ENCODE data around the gene ACCSL. TPM values are rescaled to one million over a fixed set of nuclear protein-coding genes. Genes with fewer than 3 reads are reported as not detected.
A peak's percentile ranks its signal among the peaks of the same experiment; 100 is the strongest.

ACCSL gene
- polyA plus RNA-seq, 4 donors, result 0.14 to 0.16 TPM; not detected in 2

DNA sequence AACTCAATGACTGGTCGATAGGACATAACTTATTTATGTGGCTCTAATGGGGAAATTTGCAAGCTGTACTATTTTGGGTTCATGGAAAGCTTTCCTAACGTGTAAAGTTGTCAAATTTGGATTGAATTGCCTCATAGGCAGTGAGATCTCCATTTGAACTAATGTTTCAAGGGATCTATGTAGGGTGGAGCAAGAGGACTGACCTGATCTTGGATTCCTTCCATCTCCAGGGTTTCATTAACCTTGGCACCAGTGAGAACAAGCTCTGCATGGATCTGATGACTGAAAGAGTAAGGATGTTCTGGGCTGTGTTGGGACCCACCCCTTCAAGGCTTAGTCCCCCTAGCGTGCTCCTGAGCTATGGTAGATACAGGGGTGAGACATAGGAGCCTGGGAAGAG is 2.1 kb downstream of the ACCSL start:
- no peak for DNase-seq (ENCODE audit: low read depth in 4 of 4, low spot score in 3 of 4)

GRCh38 chr11:44051171-44051570 is 3.4 kb downstream of the ACCSL start:
- DNase-seq (ENCODE audit: low read depth in 4 of 4, low spot score in 3 of 4), result no peak

GRCh38 chr11:44057340-44057739 is 9.6 kb downstream of the ACCSL start:
- DNase-seq (ENCODE audit: low read depth in 4 of 4, low spot score in 3 of 4), result no peak

- no peak for DNase-seq (ENCODE audit: low read depth in 4 of 4, low spot score in 3 of 4)
Measured at GRCh38 chr11:44058275-44058674, 10.5 kb downstream of the ACCSL start.

- DNase-seq (ENCODE audit: low read depth in 4 of 4, low spot score in 3 of 4), result no peak
Measured at GRCh38 chr11:44065161-44065661, 17.4 kb downstream of the ACCSL start.

DNA sequence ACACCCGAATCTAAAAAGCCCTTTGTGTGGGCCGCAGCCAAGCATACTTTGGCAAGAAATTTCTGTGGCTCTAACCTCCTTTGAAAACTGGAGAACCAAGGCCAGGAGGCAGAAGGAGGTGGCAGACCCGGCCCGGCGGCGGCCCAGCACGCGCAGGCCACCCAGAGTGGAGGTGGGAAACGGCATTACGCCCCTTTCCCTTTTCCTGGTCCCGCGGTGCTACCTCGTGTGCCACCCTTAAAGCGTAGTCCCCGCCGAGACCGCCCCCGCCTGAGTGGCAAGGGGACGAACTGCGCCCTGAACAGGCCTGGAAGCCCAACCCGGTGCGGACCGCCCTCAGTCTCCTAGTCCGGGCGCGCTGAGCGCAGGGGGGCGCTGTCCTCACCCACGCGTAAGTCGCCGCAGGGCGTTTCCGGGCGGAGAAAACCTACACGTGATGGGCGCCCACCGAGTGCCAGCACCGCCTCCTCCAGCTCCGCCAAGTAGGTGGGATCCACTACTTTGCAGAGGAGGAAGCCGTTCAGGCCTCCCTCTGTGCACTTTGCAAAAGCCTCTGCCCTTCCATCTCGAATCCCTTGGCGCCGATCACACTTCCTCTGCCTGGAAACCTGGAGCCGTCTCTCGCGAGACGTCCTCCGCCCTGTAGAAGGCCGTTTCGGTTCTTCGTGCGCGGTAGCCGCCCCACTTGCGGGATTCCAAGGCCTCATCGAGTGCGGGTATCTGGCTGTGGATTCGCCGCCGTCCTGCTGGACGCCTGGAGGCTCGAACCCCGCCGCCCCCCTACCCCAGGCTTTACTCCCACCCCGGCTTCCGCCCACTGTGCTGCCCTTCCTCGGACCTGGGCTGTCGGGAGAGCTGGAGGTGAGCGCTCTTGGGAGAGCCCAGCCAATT is 18.3 kb downstream of the ACCSL start, which contains the start of gene ACCS:
Gene ACCS (plus strand): TSS at position 430 of the 891 bp plus-strand sequence. CDS start 1,358 bp downstream, outside the sequence.
- DNase-seq (ENCODE audit: low read depth in 4 of 4, low spot score in 3 of 4), result peak; percentile 82 to 86 (median 84)

- DNase-seq (ENCODE audit: low read depth in 4 of 4, low spot score in 3 of 4), result no peak
Measured at GRCh38 chr11:44066732-44067141, 19.0 kb downstream of the ACCSL start.

- no peak for DNase-seq (ENCODE audit: low read depth in 4 of 4, low spot score in 3 of 4)
Measured at GRCh38 chr11:44067266-44067665, 19.5 kb downstream of the ACCSL start.

- no peak for DNase-seq (ENCODE audit: low read depth in 4 of 4, low spot score in 3 of 4)
Measured at GRCh38 chr11:44068180-44068579, 20.4 kb downstream of the ACCSL start.

GRCh38 chr11:44071157-44071556 is 23.4 kb downstream of the ACCSL start:
- no peak for DNase-seq (ENCODE audit: low read depth in 4 of 4, low spot score in 3 of 4)

DNA sequence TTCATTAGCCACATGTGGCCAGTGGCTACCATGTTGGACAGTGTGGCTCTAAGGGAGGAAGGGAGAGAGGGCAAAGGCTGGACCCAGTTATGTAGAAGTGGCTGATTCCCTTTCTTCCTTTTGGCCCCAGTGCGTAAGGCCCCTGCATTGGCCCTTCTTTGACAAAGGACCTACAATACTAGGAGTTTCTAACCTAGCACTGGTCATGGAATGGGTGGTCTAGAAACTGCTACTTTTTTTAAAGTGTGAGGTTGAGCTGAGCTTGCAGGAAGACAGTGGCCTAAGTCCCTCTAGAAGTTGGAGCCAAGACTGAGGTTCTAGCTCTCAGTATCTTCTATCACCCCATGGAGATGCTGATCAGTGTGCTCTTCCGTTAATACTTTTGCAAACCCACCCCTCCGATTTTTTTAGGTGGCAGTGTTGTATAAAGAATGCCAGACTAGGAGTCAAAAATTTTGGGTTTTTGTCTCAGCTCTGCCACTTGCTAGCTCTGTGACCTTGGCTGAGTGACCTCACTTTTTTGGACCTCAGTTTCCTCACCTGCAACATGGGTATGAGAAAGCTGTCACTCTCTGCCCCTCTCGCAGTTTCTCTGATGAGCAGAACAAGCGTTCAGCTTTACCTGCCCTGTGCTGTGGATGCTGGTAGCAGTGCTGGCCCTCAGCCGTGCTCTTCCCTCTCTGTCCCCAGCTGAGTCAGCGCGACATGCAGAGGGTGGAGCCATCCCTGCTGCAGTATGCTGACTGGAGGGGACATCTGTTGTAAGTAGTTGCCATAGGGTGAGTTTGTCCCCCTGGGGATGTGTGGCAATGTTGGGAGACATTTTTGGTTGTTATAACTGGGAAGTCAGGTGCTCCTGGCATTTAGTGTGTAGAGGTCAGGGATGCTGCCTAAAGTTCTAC is 25.2 kb downstream of the ACCSL start:
- no peak for DNase-seq (ENCODE audit: low read depth in 4 of 4, low spot score in 3 of 4)

DNA sequence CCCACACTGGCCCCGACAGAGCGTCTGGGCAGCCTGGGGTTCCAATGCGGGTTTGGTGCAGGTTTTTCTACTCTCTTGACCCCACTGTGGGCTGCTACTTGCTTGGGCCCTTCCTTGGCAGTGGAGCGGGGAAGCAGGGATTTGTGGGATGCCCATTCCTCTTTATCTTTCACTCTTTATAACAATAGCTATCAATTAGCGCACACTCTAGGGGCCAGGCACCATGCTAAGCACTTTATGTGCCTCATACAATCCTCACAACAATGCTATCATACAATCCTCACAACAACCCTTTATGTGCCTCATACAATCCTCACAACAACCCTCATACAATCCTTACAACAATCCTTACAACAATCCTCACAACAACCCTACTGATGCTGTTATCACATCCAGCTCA is 31.0 kb downstream of the ACCSL start:
- DNase-seq (ENCODE audit: low read depth in 4 of 4, low spot score in 3 of 4), result no peak

GRCh38 chr11:44079376-44079775 is 31.6 kb downstream of the ACCSL start:
- no peak for DNase-seq (ENCODE audit: low read depth in 4 of 4, low spot score in 3 of 4)

- no peak for DNase-seq (ENCODE audit: low read depth in 4 of 4, low spot score in 3 of 4)
Measured at GRCh38 chr11:44080951-44081350, 33.2 kb downstream of the ACCSL start.

DNA sequence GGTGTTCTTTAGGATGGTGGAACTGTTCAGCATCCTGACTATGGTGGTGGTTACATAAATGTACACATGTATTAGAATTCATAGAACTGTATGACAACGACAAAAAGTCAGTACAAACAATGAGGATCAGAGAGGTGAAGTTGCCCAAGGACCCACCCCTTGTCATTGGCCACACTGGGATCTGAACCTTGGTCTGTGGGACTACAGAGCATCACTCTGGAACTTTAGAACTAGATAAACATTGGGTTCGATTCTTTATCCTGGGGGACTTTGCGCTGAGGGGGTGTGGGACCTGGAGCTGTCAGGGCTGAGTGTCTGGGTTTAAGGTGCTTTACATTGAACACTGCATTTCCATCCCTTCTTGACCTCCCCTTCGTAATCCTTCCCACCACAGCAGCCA is 34.9 kb downstream of the ACCSL start:
- DNase-seq (ENCODE audit: low read depth in 4 of 4, low spot score in 3 of 4), result no peak

GRCh38 chr11:44083433-44083832 is 35.7 kb downstream of the ACCSL start:
- no peak for DNase-seq (ENCODE audit: low read depth in 4 of 4, low spot score in 3 of 4)

- DNase-seq (ENCODE audit: low read depth in 4 of 4, low spot score in 3 of 4), result no peak
Measured at GRCh38 chr11:44083906-44084305, 36.1 kb downstream of the ACCSL start.

GRCh38 chr11:44085330-44085729 is 37.5 kb downstream of the ACCSL start:
- no peak for DNase-seq (ENCODE audit: low read depth in 4 of 4, low spot score in 3 of 4)

- no peak for DNase-seq (ENCODE audit: low read depth in 4 of 4, low spot score in 3 of 4)
Measured at GRCh38 chr11:44088377-44088776, 40.6 kb downstream of the ACCSL start.

GRCh38 chr11:44088871-44089270 is 41.1 kb downstream of the ACCSL start:
- no peak for DNase-seq (ENCODE audit: low read depth in 4 of 4, low spot score in 3 of 4)

DNA sequence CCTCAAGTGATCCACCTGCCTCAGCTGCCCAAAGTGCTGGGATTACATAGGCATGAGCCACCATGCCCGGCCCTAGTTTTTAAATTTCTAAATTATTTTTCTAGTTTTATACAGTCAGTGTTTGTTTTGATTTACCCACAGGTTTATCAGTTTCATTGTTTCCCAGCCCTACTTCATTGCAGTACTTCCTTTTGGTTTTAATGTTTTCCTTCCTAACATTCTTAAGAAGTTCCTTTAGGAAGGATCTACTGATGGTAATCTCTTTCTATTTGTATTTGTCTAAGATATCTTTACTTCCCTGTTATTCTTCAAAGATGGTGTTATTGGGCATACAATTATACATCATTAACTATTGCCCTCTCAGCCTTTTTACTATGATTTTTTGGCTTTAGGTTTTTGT is 42.8 kb downstream of the ACCSL start:
- no peak for DNase-seq (ENCODE audit: low read depth in 4 of 4, low spot score in 3 of 4)

All from left renal pelvis (tissue), 4 donors.